HEK293 (cell line): ENCODE results near the gene NFATC1.

Experiments used
- CTCF ChIA-PET: fragments of 350-600 bp; formaldehyde crosslinking; extraction: SDS; loops from one replicate; lab custom pipeline; 2021; ENCODE audit warnings: antibody characterized with exemption; lab: Yijun Ruan, JAX
- POLR2A ChIA-PET: fragments of 300-600 bp; formaldehyde crosslinking; extraction: SDS; loops from one replicate; lab custom pipeline; 2020; ENCODE audit warnings: antibody characterized with exemption, inconsistent platforms; lab: Yijun Ruan, JAX
- H3K27ac ChIP-seq: fragments of 200-500 bp; sonication (Bioruptor generic); 2 replicates; pipeline ENCODE4 v1.5.1; 2014; ENCODE audit warnings: low read depth, low read length, control low read depth, inconsistent platforms; ENCODE audit errors: extremely low read depth
- H3K36me3 ChIP-seq, 2 experiments: fragments of 200-500 bp in 1 of 2; sonication (Bioruptor generic) in 1 of 2; 1 replicate in 1 of 2; 2 replicates in 1 of 2; pipeline ENCODE4 v1.5.1; 2014 to 2017; ENCODE audit warnings: inconsistent platforms in 2 of 2, low read length in 2 of 2; ENCODE audit not compliant: control insufficient read depth in 2 of 2, insufficient read depth in 1 of 2
- H3K4me1 ChIP-seq: fragments of 200-500 bp; sonication (Bioruptor generic); 2 replicates; pipeline ENCODE4 v1.5.1; 2014; ENCODE audit warnings: mild to moderate bottlenecking, low read length, inconsistent platforms; ENCODE audit not compliant: control insufficient read depth, insufficient read depth
- H3K4me3 ChIP-seq: 2 replicates; pipeline ENCODE4 v1.5.1; 2011; ENCODE audit warnings: low read depth, mild to moderate bottlenecking, control low read depth, low read length, moderate library complexity
- H3K9me3 ChIP-seq: fragments of 200-500 bp; sonication (Bioruptor generic); 2 replicates; pipeline ENCODE4 v1.5.1; 2014; ENCODE audit warnings: low read depth, low read length, inconsistent platforms; ENCODE audit not compliant: control insufficient read depth, insufficient read depth
- PRDM1 ChIP-seq: fragments of 450-650 bp; formaldehyde crosslinking; IDR thresholded peaks from 2 replicates; pipeline ENCODE4; 2016; ENCODE audit warnings: missing biosample characterization, missing genetic modification characterization
- PRDM2 ChIP-seq: fragments of 450-650 bp; formaldehyde crosslinking; IDR thresholded peaks from 2 replicates; pipeline ENCODE4 v1.5.1; 2016; ENCODE audit warnings: missing biosample characterization, missing genetic modification characterization, borderline replicate concordance
- SP3 ChIP-seq: fragments of 450-650 bp; formaldehyde crosslinking; IDR thresholded peaks from 2 replicates; pipeline ENCODE4 v1.5.1; 2016; ENCODE audit warnings: missing biosample characterization, missing genetic modification characterization
- ZBTB17 ChIP-seq: fragments of 450-650 bp; formaldehyde crosslinking; IDR thresholded peaks from 2 replicates; pipeline ENCODE4 v1.5.1; 2016; ENCODE audit warnings: missing biosample characterization, missing genetic modification characterization
- ZBTB44 ChIP-seq: fragments of 450-650 bp; IDR thresholded peaks from 2 replicates; pipeline ENCODE4 v1.5.1; 2018; ENCODE audit warnings: missing biosample characterization, mild to moderate bottlenecking, missing genetic modification characterization
- ZFP37 ChIP-seq: fragments of 450-650 bp; formaldehyde crosslinking; IDR thresholded peaks from 2 replicates; pipeline ENCODE4 v1.5.1; 2016; ENCODE audit warnings: missing biosample characterization, missing genetic modification characterization
- ZNF248 ChIP-seq: fragments of 450-650 bp; formaldehyde crosslinking; IDR thresholded peaks from 2 replicates; pipeline ENCODE4 v1.5.1; 2017; ENCODE audit warnings: missing biosample characterization, missing genetic modification characterization
- ZNF324 ChIP-seq: fragments of 450-650 bp; formaldehyde crosslinking; IDR thresholded peaks from 2 replicates; pipeline ENCODE4 v1.5.1; 2016; ENCODE audit warnings: missing biosample characterization, missing genetic modification characterization
- ZNF335 ChIP-seq: fragments of 450-650 bp; formaldehyde crosslinking; conservative IDR thresholded peaks from 2 replicates; pipeline ENCODE4 v1.5.1; 2016; ENCODE audit warnings: missing biosample characterization, missing genetic modification characterization
- ZNF398 ChIP-seq: fragments of 450-650 bp; formaldehyde crosslinking; IDR thresholded peaks from 2 replicates; pipeline ENCODE4 v1.5.1; 2017; ENCODE audit warnings: missing biosample characterization, missing genetic modification characterization
- ZNF449 ChIP-seq: fragments of 450-650 bp; formaldehyde crosslinking; IDR thresholded peaks from 2 replicates; pipeline ENCODE4 v1.5.1; 2017; ENCODE audit warnings: missing biosample characterization, mild to moderate bottlenecking, missing genetic modification characterization, moderate library complexity
- ZNF473 ChIP-seq: fragments of 450-650 bp; formaldehyde crosslinking; IDR thresholded peaks from 2 replicates; pipeline ENCODE4 v1.5.1; 2017; ENCODE audit warnings: missing biosample characterization, missing genetic modification characterization
- ZNF514 ChIP-seq: fragments of 450-650 bp; formaldehyde crosslinking; IDR thresholded peaks from 2 replicates; pipeline ENCODE4 v1.5.1; 2016; ENCODE audit warnings: missing biosample characterization, missing genetic modification characterization
- ZNF518A ChIP-seq: fragments of 450-650 bp; formaldehyde crosslinking; conservative IDR thresholded peaks from 2 replicates; pipeline ENCODE4 v1.5.1; 2016; ENCODE audit warnings: low read depth, missing biosample characterization, missing genetic modification characterization
- ZNF521 ChIP-seq: fragments of 450-650 bp; formaldehyde crosslinking; IDR thresholded peaks from 2 replicates; pipeline ENCODE4 v1.5.1; 2017; ENCODE audit warnings: missing biosample characterization, mild to moderate bottlenecking, missing genetic modification characterization
- ZNF626 ChIP-seq: fragments of 450-650 bp; sonication (Bioruptor Pico); formaldehyde crosslinking; IDR thresholded peaks from 2 replicates; pipeline ENCODE4 v1.5.1; 2018; ENCODE audit warnings: missing biosample characterization, missing genetic modification characterization, inconsistent platforms
- ZNF645 ChIP-seq: fragments of 450-650 bp; formaldehyde crosslinking; IDR thresholded peaks from 2 replicates; pipeline ENCODE4; 2016; ENCODE audit warnings: missing biosample characterization, missing genetic modification characterization
- ZNF701 ChIP-seq: fragments of 450-650 bp; formaldehyde crosslinking; IDR thresholded peaks from 2 replicates; pipeline ENCODE4 v1.5.1; 2016; ENCODE audit warnings: missing biosample characterization, missing genetic modification characterization

The NFATC1 gene

GRCh38 chr18:79450289-79451080, 54.8 kb downstream of the NFATC1 start:
- H3K4me3 ChIP-seq: no peak overlapping the region
- CTCF ChIA-PET: no interaction called here
- TF ChIP-seq PRDM2 (tag by site-specific recombination) (no peak), SP3 (no peak), ZNF398 (tag by site-specific recombination) (no peak), ZBTB44 (tag by site-specific recombination) (no peak), ZNF645 (tag by site-specific recombination) (no peak), ZNF626 (tag by site-specific recombination) (no peak), ZNF514 (tag by site-specific recombination) (no peak), ZNF701 (no peak), ZNF335 (tag by site-specific recombination) (no peak), ZNF473 (no peak), ZNF324 (tag by site-specific recombination) (no peak), ZNF449 (tag by site-specific recombination) (no peak), ZNF518A (tag by site-specific recombination) (no peak), PRDM1 (no peak), ZFP37 (no peak), ZBTB17 (tag by site-specific recombination) (no peak), ZNF521 (tag by site-specific recombination) (no peak), ZNF248 (tag by site-specific recombination) (no peak)
- no peaks in the 10 kb centered on the region for H3K9me3 ChIP-seq
- no peak overlapping the region for H3K27ac ChIP-seq
- H3K36me3 ChIP-seq: peaks cover 0 to 51% of the 10 kb centered on the region in 2 experiments; a peak in 1 of 3 replicates
- POLR2A ChIA-PET: no interaction called here
- H3K4me1 ChIP-seq: peaks cover 6% of the 10 kb centered on the region; the same call in 1 of the 2 replicates
